Stimulated activated CD4-positive, alpha-beta T cell treated with anti-CD3 and anti-CD28 coated beads, Interleukin-12 subunit alpha, Interleukin-12 subunit beta, amount 100 ng/mL, for 24 hours (primary cell): Measurements from ENCODE around the gene LIF.

Experiments used
- DNase-seq, 2 experiments: peaks; one replicate each; pipeline ENCODE4 v3.0.0-alpha.2; 2020; ENCODE audit warnings: low read depth in 2 of 2

The LIF gene

DNA sequence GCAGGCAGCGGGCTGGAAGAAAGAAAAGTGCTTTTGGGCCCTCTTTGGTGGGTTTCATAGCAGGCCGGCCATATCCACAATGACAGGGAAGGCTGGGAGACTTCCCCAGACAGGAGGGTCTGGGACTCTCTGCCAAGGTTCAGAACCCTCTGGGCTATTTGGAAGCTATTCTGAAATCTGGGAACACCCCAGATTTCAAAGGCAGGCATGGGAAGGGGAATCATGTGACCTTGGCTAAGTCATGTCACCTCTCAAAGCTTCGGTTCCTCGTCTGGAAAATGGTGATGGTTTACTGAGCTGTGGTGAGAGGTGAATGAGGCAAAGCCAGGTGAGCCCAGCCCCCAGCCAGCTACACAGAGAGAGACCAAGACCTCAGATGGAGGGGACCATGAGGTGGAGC is 38.1 kb upstream of the LIF start:
- DNase-seq, result no peak

GRCh38 chr22:30284172-30284571 is 37.6 kb upstream of the LIF start:
- no peak for DNase-seq

- DNase-seq, result no peak
Measured at GRCh38 chr22:30283342-30283741, 36.8 kb upstream of the LIF start.

DNA sequence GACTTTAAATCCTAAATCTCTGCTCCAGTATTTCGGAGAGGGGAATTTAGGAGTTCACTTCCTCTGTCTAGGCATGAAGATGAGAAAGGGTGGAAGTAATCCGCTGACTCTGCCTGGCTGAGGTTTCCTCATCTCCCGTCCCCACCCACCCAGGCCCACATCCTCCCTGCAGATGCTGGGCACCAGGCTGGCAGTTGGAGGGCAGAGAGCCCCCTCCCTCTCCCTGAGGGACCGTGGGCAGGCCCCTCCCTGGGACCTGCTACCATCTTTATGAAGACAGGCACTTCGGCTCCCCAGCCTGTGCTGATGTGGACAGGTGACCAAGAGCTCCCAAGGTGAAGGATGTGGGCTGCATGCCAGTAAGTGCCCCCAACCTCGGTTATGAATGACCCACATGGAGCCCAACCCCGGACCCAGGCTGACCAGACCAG is 36.1 kb upstream of the LIF start:
- DNase-seq, result no peak

DNA sequence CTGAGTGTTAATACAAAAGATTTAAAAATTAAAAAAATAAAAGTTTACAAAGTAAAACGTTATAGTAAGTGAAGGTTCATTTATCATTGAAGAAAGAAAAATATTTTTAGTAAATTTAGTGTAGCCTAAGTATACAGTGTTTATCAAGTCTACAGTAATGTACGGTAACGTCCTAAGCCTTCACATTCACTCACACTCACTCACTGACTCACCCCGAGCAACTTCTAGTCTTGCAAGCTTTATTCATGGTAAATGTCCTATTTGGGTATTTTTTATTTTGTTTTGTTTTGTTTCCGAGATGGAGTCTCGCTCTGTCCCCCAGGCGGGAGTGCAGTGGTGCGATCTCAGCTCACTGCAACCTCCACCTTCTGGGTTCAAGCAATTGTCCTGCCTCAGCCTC is 33.9 kb upstream of the LIF start:
- no peak for DNase-seq

- no peak for DNase-seq
Measured at GRCh38 chr22:30279932-30280331, 33.4 kb upstream of the LIF start.

GRCh38 chr22:30279046-30279788 is 32.7 kb upstream of the LIF start:
- no peak for DNase-seq

DNA sequence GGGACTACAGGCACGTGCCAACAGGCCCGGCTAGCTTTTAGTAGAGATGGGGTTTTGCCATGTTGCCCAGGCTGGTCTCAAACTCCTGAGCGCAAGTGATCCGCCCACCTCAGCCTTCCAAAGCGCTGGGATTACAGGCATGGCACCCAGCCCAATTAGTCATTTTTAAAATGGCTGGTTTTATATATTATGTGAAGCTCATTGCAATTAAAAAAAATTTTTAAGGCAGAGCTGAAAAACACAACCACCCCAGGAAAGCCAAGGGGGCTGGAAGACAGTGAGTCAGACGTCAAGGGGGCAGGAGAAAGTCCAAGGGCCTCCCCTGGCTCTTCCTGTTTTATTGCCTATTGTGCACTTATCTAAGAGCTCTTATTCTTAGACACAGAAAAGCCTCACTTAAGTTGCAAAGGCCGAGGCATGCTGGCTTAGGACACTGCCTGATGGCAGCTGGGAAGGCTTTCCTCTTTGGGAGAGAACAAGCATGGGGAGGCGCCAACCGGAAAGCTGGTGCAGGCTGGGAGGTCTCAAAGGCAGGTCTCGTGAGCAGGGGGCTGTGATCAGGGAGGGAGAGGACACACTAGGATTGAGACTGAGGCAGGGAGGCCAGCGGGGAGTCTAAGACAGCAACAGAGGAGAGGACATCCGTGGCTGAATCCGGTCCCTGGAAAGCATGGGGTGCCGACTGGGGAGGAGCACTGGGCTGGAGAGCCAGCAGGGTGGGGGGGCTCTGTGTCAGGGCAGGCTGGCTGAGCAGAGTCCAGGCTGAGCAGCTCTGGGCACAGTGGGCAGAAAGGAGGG is 31.2 kb upstream of the LIF start:
- DNase-seq, result no peak

- DNase-seq, result no peak
Measured at GRCh38 chr22:30276039-30276438, 29.5 kb upstream of the LIF start.

- DNase-seq, result no peak
Measured at GRCh38 chr22:30275625-30276024, 29.1 kb upstream of the LIF start.

GRCh38 chr22:30274437-30274812 is 27.9 kb upstream of the LIF start:
- DNase-seq, result no peak

- no peak for DNase-seq
Measured at GRCh38 chr22:30273711-30274436, 27.3 kb upstream of the LIF start.

- no peak for DNase-seq
Measured at GRCh38 chr22:30272781-30273601, 26.4 kb upstream of the LIF start.

DNA sequence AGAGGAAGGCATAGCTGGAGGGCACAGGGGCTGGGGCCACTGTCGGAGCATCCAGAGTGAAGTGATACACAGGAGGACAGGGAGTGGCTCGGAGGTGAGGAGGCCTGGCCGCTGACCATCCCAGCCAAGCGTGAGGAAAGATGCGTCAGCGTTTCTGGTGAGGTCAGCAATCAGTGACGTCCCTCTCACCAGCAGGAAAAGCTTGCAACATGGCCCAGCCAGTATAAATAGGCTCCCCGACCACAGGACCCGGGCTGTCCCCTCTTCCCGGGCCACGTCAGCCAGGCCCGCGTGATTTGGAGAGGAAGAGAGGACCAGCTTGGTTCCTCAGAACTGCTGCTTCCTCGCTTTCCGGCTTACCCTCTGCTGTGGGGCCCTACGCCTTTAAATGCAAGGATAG is 24.3 kb upstream of the LIF start:
- DNase-seq, result no peak

DNA sequence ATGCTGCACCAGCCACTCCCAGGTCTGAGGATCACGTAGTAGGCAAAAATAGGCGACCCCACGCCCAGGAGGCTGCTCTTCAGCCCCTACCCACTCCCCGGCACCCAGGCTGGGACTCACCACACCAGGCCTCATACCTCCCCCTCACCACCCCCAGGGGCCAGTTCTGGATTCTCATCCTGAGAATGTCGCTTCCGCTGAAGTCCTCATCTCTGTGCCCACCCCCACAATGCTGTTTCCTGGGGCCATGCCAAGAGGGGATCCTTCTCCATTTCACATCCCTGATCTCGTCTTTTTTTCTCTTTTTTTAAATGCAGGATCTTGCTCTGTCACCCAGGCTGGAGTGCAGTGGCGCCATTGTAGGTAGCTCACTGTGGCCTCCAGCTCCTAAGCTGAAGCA is 21.8 kb upstream of the LIF start:
- DNase-seq, result no peak

DNA sequence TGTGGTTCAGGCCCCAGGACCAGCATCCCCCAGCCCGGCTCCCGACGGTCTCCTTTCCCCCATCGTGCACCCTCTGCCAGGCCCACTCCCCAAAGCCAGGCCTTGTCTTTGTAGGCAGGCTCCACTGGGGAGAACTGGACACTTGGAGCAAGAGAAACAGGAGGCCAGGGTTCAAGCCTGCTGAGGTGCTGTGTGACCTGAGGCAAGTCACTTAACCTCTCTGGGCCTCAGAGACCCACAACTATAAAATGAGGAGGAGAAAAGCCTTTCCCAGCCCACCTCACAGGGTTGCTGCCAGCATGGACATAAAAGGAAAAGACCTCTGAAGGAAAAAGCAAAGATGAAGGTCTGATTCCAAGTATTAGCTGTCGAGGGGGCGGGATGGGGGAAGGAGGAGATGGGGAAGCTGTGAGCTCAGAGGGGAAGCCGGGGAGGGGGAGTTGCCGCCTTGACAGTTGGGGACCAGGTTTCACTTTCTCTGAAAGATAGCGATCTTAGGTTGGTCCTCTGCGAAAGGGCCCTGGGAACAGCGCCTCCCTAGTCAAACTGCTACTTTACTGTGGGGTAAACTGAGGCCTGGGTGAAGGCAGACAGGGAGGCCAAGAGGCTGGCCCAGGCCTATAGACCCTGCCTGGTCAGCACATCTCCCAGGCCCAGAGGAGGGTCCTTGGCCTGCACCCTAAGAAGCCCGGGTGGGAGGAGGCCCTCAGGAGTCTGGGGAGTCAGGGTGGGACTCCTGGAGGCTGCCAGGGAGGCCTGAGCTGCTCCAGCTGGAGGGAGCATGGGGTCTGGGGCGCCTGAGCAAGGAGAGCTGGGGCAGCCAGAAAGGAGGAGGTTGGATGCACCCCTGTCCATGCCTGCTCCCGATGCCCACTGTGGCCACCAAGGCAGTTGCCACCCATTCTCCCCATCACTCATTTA is 21.1 kb upstream of the LIF start:
- no peak for DNase-seq

DNA sequence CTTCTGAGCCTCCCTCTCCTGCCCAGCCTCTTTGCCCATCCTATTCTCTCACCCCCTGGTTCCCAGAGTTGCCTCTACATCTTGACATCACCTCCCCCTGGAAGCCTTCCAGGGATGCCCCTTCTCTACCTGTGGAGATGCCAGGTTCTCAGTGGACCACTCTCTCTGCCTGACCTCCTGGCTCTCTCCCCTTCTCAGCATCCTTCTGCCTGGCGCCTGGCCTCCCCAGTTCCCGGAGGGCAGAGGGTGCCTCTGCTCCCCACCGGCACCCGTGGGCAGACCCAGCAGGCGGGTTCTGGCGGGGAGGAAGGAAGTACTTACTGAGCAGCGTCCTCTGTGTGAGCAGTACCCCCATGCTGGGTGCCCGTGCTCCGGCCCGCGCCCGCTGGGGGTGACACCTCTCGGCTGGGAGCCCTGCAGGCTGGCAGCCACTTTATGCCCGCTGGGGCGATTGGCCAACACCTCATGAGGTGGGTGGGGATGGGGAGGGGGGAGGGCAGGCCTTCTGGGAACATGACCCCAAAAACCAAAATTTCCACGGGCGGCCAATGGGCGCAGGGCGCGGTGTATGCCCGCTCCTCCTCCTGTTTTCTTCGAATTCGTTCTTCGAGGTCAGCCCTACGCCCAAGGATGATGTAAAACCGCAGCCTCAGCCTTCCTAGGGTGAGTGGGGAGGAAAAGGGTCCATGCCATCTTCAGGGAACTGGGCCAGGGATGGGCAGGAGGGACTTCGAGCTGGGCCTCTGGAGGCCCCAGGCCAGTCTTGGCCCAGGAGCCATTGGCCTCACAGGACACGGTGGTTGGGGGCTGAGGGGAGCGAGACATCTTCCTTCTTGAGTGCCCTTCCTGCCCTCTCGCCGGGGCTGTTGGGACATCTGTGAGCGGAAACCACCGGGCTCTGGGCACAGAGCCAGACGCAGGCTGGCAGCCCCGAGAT is 20.2 kb upstream of the LIF start, which contains the start of gene OSM:
Gene OSM (minus strand): TSS at position 407 of the 937 bp plus-strand sequence. CDS start 52 bp downstream, at position 355.
- peak in 1 of 2 experiments; percentile 76 for DNase-seq

- peak; percentile 73 to 76 for DNase-seq
Measured at GRCh38 chr22:30265823-30266444, 19.4 kb upstream of the LIF start.
